HL-60 (cell line): Measurements from ENCODE around the gene VPS41.

Source experiments
- DNase-seq, 2 experiments: peaks; one replicate each; pipeline ENCODE4 v3.0.0-alpha.2; 2010 to 2020; ENCODE audit warnings: low read depth in 1 of 2, low spot score in 1 of 2
- H3K27ac ChIP-seq: fragments of 250-450 bp; sonication (Bioruptor Pico); replicated peaks from 2 replicates; pipeline ENCODE4 v1.5.1; 2020; ENCODE audit warnings: mild to moderate bottlenecking, moderate library complexity
- H3K27me3 ChIP-seq: fragments of 250-450 bp; sonication (Bioruptor Pico); 2 replicates; pipeline ENCODE4 v1.5.1; 2021; ENCODE audit warnings: mild to moderate bottlenecking, moderate library complexity; ENCODE audit not compliant: insufficient read depth, poor library complexity, severe bottlenecking
- H3K4me3 ChIP-seq: replicated peaks from 2 replicates; pipeline ENCODE4 v1.5.1; 2011; ENCODE audit warnings: mild to moderate bottlenecking, control low read depth, low read length; ENCODE audit not compliant: insufficient read depth
- CTCF ChIP-seq: IDR thresholded peaks from one replicate; pipeline ENCODE4 v1.5.1; 2011; ENCODE audit warnings: low read length, control low read depth, inconsistent platforms; ENCODE audit not compliant: insufficient read depth
- GABPA ChIP-seq: IDR thresholded peaks from 2 replicates; pipeline ENCODE4 v1.6.1; 2012; ENCODE audit warnings: low read depth
- POLR2AphosphoS5 ChIP-seq: IDR thresholded peaks from 2 replicates; pipeline ENCODE4 v1.6.1; 2012; ENCODE audit warnings: low read depth
- REST ChIP-seq: IDR thresholded peaks from 2 replicates; pipeline ENCODE4 v1.6.1; 2012; ENCODE audit warnings: low read depth; ENCODE audit not compliant: insufficient replicate concordance
- SPI1 ChIP-seq: IDR thresholded peaks from 2 replicates; pipeline ENCODE4 v1.6.1; 2012; ENCODE audit warnings: low read depth, mild to moderate bottlenecking, borderline replicate concordance

Gene VPS41

GRCh38 chr7:38881015-38881414 lies 28.0 kb downstream of the VPS41 start:
- no peak for DNase-seq
- Histone ChIP-seq H3K27ac (no peak overlapping the region), H3K27me3 (no peaks in the 10 kb centered on the region), H3K4me3 (no peak overlapping the region)
- TF ChIP-seq SPI1 (no peak), GABPA (no peak), REST (no peak), POLR2AphosphoS5 (no peak), CTCF (no peak)

DNA sequence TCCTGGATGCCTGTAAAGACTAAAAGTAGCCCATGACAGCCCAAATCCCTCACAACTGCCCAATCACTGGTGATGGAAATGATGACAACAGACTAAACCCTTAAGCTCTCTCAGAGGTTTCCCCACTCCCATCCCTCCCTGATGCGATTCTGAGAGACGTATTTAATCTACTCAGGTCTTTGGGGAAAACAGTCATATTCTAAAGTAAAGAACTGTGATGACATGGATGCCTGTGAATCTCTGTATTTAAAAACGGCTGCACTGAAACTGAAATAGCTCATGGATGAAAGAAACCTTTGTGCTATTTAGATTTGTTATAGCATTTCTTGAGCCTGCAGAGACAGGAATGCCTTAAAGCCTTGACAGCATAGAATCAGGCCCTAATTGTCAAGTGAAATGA lies 28.5 kb downstream of the VPS41 start:
- DNase-seq = no peak

DNA sequence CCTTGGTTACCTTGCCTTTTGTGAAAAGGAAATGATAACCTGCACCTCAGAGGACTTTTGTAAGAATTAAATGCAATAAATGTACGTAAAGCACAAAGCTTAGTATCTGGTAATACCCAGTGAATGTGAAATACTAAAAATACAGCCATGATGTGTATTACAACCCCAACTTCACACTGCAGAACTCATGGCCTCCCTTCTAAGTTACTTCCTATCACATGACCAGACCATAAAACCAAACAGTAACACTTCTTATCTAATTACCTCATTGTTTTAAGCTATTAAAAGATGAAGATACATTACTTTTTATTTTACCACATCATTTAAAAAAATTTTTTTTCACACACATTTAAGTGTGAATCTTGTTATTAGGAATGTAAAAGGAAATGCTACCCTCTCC lies 29.0 kb downstream of the VPS41 start:
- TF ChIP-seq CTCF (no peak), REST (no peak), SPI1 (no peak), GABPA (no peak), POLR2AphosphoS5 (no peak)
- Histone ChIP-seq H3K27ac (no peak overlapping the region), H3K27me3 (no peaks in the 10 kb centered on the region), H3K4me3 (no peak overlapping the region)
- no peak for DNase-seq

More for the DNA sequence above, 28.5 kb downstream of the VPS41 start:
- TF ChIP-seq REST = no peak
- Histone ChIP-seq H3K27ac (no peak overlapping the region), H3K4me3 (no peak overlapping the region), H3K27me3 (no peaks in the 10 kb centered on the region)
